Epithelial cell of prostate (primary cell): Measurements from ENCODE around the gene GSE1.

Source experiments
- DNase-seq: peaks from one replicate; pipeline ENCODE4 v3.0.0-alpha.2; 2011; ENCODE audit warnings: low read depth, low spot score
- H3K27ac ChIP-seq: fragments of 450-650 bp; 2 replicates; pipeline ENCODE4 v1.5.1; 2017; ENCODE audit warnings: mild to moderate bottlenecking

GSE1 gene

GRCh38 chr16:85687651-85688471 lies 74.7 kb downstream of the GSE1 start:
- DNase-seq, result no peak
- H3K27ac ChIP-seq, result no peak overlapping the region

GRCh38 chr16:85688586-85689284 lies 75.6 kb downstream of the GSE1 start, which contains the start of gene GINS2:
Gene GINS2, minus strand, starts transcription at chr16:85688954. Its CDS starts 56 bp downstream, at chr16:85688898.
- peak; percentile 60 for DNase-seq
- H3K27ac ChIP-seq, result no peak within 1 kb of the TSS

- no peak for DNase-seq
- H3K27ac ChIP-seq, result no peak overlapping the region
Observed at GRCh38 chr16:85689285-85689949, 76.3 kb downstream of the GSE1 start.

GRCh38 chr16:85689950-85690320 lies 76.8 kb downstream of the GSE1 start:
- DNase-seq, result no peak
- no peak overlapping the region for H3K27ac ChIP-seq

GRCh38 chr16:85690469-85691064 lies 77.4 kb downstream of the GSE1 start:
- no peak for DNase-seq

GRCh38 chr16:85695196-85696128 lies 82.3 kb downstream of the GSE1 start:
- no peak for DNase-seq

More at GRCh38 chr16:85690469-85691064, 77.4 kb downstream of the GSE1 start:
- H3K27ac ChIP-seq, result no peak overlapping the region

GRCh38 chr16:85696781-85697180 lies 83.7 kb downstream of the GSE1 start:
- peak overlapping the region; percentile 39 for H3K27ac ChIP-seq
- no peak for DNase-seq

More at GRCh38 chr16:85695196-85696128, 82.3 kb downstream of the GSE1 start:
- H3K27ac ChIP-seq, result no peak overlapping the region

- no peak for DNase-seq
- H3K27ac ChIP-seq, result peak overlapping the region; percentile 39
Observed at GRCh38 chr16:85697431-85697830, 84.3 kb downstream of the GSE1 start.

GRCh38 chr16:85698459-85698891 lies 85.4 kb downstream of the GSE1 start:
- no peak for DNase-seq

GRCh38 chr16:85698935-85699558 lies 85.9 kb downstream of the GSE1 start:
- no peak overlapping the region for H3K27ac ChIP-seq
- no peak for DNase-seq

More at GRCh38 chr16:85698459-85698891, 85.4 kb downstream of the GSE1 start:
- H3K27ac ChIP-seq, result no peak overlapping the region

- no peak for DNase-seq
- no peak overlapping the region for H3K27ac ChIP-seq
Observed at GRCh38 chr16:85699628-85700027, 86.5 kb downstream of the GSE1 start.

GRCh38 chr16:85704011-85704410 lies 90.9 kb downstream of the GSE1 start:
- DNase-seq, result no peak

GRCh38 chr16:85704900-85705846 lies 92.1 kb downstream of the GSE1 start:
- no peak overlapping the region for H3K27ac ChIP-seq
- DNase-seq, result no peak

More at GRCh38 chr16:85704011-85704410, 90.9 kb downstream of the GSE1 start:
- no peak overlapping the region for H3K27ac ChIP-seq

GRCh38 chr16:85706449-85707034 lies 93.4 kb downstream of the GSE1 start:
- no peak overlapping the region for H3K27ac ChIP-seq
- DNase-seq, result no peak

GRCh38 chr16:85707528-85708095 lies 94.5 kb downstream of the GSE1 start:
- H3K27ac ChIP-seq, result no peak overlapping the region
- DNase-seq, result no peak

GRCh38 chr16:85708338-85708737 lies 95.2 kb downstream of the GSE1 start:
- no peak for DNase-seq
- H3K27ac ChIP-seq, result no peak overlapping the region
